Activated CD4-positive, alpha-beta T cell treated with anti-CD3 and anti-CD28 coated beads for 4 hours (primary cell): ENCODE results near the gene CACNA2D4.

Source experiments
- DNase-seq, 2 donors: peaks; one replicate each; pipeline ENCODE4 v3.0.0-alpha.2; 2020

Gene CACNA2D4

GRCh38 chr12:1769809-1770494, 148.5 kb downstream of the CACNA2D4 start:
- DNase-seq = no peak

- DNase-seq = no peak
These were observed 149.8 kb downstream of the CACNA2D4 start for GRCh38 chr12:1768615-1769014.

GRCh38 chr12:1767407-1768090, 150.9 kb downstream of the CACNA2D4 start:
- no peak for DNase-seq

GRCh38 chr12:1766110-1766509, 152.3 kb downstream of the CACNA2D4 start:
- no peak for DNase-seq

- no peak for DNase-seq
These were observed 155.3 kb downstream of the CACNA2D4 start for GRCh38 chr12:1763153-1763552.

- no peak for DNase-seq
These were observed 156.6 kb downstream of the CACNA2D4 start for GRCh38 chr12:1761857-1762256.

- no peak for DNase-seq
These were observed 157.7 kb downstream of the CACNA2D4 start for GRCh38 chr12:1760566-1761382.

GRCh38 chr12:1758887-1759286, 159.6 kb downstream of the CACNA2D4 start:
- no peak for DNase-seq

GRCh38 chr12:1758376-1758775, 160.1 kb downstream of the CACNA2D4 start:
- no peak for DNase-seq

- DNase-seq = no peak
These were observed 168.2 kb downstream of the CACNA2D4 start for GRCh38 chr12:1750300-1750699.

- no peak for DNase-seq
These were observed 169.4 kb downstream of the CACNA2D4 start for GRCh38 chr12:1749019-1749418.

GRCh38 chr12:1747609-1748008, 170.8 kb downstream of the CACNA2D4 start:
- DNase-seq = no peak

GRCh38 chr12:1744932-1745331, 173.5 kb downstream of the CACNA2D4 start:
- no peak for DNase-seq
